PC-9 (cell line): ENCODE data around the gene TMEM139. TPM values are rescaled to one million over a fixed set of nuclear protein-coding genes. Genes with fewer than 3 reads are reported as not detected.
"Not testable (repeated sequence)": the region's sequence is repeated elsewhere in the genome, so short reads cannot be mapped to it uniquely, and the experiment has no call there.

ENCODE experiments used
- BruUV-seq: library from RNA; stranded (reverse); fragments of 400-500 nt; replicated peaks from 2 replicates; lab custom pipeline; 2021; lab: Mats Ljungman, UMichigan
- CTCF ChIA-PET: fragments of 300-600 bp; sonication (Branson Sonifier 250); formaldehyde crosslinking; loops from one replicate; lab custom pipeline; 2022; ENCODE audit warnings: antibody characterized with exemption; lab: Charles Lee
- POLR2A ChIA-PET: fragments of 300-600 bp; sonication (Branson Sonifier 250); formaldehyde crosslinking; loops from one replicate; lab custom pipeline; 2022; ENCODE audit warnings: antibody characterized with exemption; ENCODE audit not compliant: unreplicated experiment; lab: Charles Lee
- DNase-seq, 2 experiments: peaks; one replicate each; pipeline versions ENCODE4 v3.0.0 to v3.0.0-alpha.2; 2015 to 2022; ENCODE audit warnings: mixed read lengths in 1 of 2
- H2AFZ ChIP-seq: fragments of 200-600 bp; sonication (generic); 2 replicates; pipeline ENCODE4 v1.8.1; 2017; ENCODE audit warnings: antibody characterized with exemption
- H3F3A ChIP-seq: fragments of 200-600 bp; sonication (generic); 2 replicates; pipeline ENCODE4 v1.8.1; 2017; ENCODE audit warnings: antibody characterized with exemption, mild to moderate bottlenecking, low read depth; ENCODE audit not compliant: insufficient read depth
- H3K27ac ChIP-seq: fragments of 200-600 bp; sonication (generic); 2 replicates; pipeline ENCODE4 v1.6.1; 2016; ENCODE audit warnings: mixed run types
- H3K27me3 ChIP-seq: fragments of 200-600 bp; sonication (generic); 2 replicates; pipeline ENCODE4 v1.6.1; 2016; ENCODE audit warnings: low read depth, mixed run types; ENCODE audit not compliant: insufficient read depth
- H3K36me3 ChIP-seq: fragments of 200-600 bp; sonication (generic); 2 replicates; pipeline ENCODE4 v1.6.1; 2016; ENCODE audit warnings: low read depth, mixed run types
- H3K4me1 ChIP-seq: fragments of 200-600 bp; sonication (generic); replicated peaks from 2 replicates; pipeline ENCODE4 v1.6.1; 2016; ENCODE audit warnings: mixed run types; ENCODE audit not compliant: insufficient read depth
- H3K4me2 ChIP-seq: fragments of 200-600 bp; sonication (generic); 2 replicates; pipeline ENCODE4 v1.6.1; 2017; ENCODE audit warnings: mixed run types
- H3K4me3 ChIP-seq: fragments of 200-600 bp; sonication (generic); 2 replicates; pipeline ENCODE4 v1.6.1; 2016; ENCODE audit warnings: mixed run types
- H3K79me2 ChIP-seq: fragments of 200-600 bp; sonication (generic); 2 replicates; pipeline ENCODE4 v1.6.1; 2017; ENCODE audit warnings: low read depth, mixed run types
- H3K9me2 ChIP-seq: fragments of 200-600 bp; sonication (generic); 2 replicates; pipeline ENCODE4 v1.8.1; 2017; ENCODE audit warnings: mild to moderate bottlenecking; ENCODE audit not compliant: insufficient read depth
- H3K9me3 ChIP-seq: fragments of 200-600 bp; sonication (generic); 2 replicates; pipeline ENCODE4 v1.8.1; 2016; ENCODE audit warnings: low read depth; ENCODE audit not compliant: insufficient read depth
- H4K20me1 ChIP-seq: fragments of 200-600 bp; sonication (generic); 2 replicates; pipeline ENCODE4 v1.8.1; 2017; ENCODE audit not compliant: insufficient read depth
- EZH2 ChIP-seq: fragments of 200-600 bp; sonication (generic); IDR thresholded peaks from 2 replicates; pipeline ENCODE4 v1.8.0; 2017; ENCODE audit warnings: antibody characterized with exemption, low read depth
- intact Hi-C: fragments of 100-400 bp; cut with micrococcal nuclease; formaldehyde crosslinking; loops from one replicate; pipeline ENCODE4 v1.10.0; 2022; ENCODE audit not compliant: unreplicated experiment
- total RNA-seq: library from RNA; stranded (reverse); gene quantifications from 2 replicates; pipeline ENCODE4 v1.2.3, GENCODE V29; 2021
- TF ChIP-seq, protein P1 (sequence below): fragments of 200-600 bp; sonication (generic); conservative IDR thresholded peaks from 2 replicates; pipeline ENCODE4 v1.6.1; 2017; ENCODE audit warnings: mixed run types, antibody characterized with exemption, mild to moderate bottlenecking, moderate library complexity

The TMEM139 gene
- total RNA-seq, 1 experiment from 2014 or later, result 131 TPM

GRCh38 chr7:143261901-143262300 is 22.9 kb upstream of the TMEM139 start:
- H3K36me3 ChIP-seq, result peaks cover 15% of the 10 kb centered on the region
- POLR2A ChIA-PET, result no interaction called here
- DNase-seq, result no peak
- H4K20me1 ChIP-seq, result no peaks in the 10 kb centered on the region
- H2AFZ ChIP-seq, result no peak overlapping the region
- peaks cover 34% of the 10 kb centered on the region for H3K79me2 ChIP-seq
- CTCF ChIA-PET, result no interaction called here
- H3F3A ChIP-seq, result peaks cover 33% of the 10 kb centered on the region
- H3K27ac ChIP-seq, result no peak overlapping the region
- no peaks in the 10 kb centered on the region for H3K9me2 ChIP-seq
- H3K9me3 ChIP-seq, result no peaks in the 10 kb centered on the region
- BruUV-seq, result no TSS peak
- peaks cover 58% of the 10 kb centered on the region for H3K4me1 ChIP-seq
- no peak overlapping the region for H3K4me3 ChIP-seq
- intact Hi-C loops, result no loop called here
- TF ChIP-seq EZH2, result no peak
- TF ChIP-seq, protein P1, sequence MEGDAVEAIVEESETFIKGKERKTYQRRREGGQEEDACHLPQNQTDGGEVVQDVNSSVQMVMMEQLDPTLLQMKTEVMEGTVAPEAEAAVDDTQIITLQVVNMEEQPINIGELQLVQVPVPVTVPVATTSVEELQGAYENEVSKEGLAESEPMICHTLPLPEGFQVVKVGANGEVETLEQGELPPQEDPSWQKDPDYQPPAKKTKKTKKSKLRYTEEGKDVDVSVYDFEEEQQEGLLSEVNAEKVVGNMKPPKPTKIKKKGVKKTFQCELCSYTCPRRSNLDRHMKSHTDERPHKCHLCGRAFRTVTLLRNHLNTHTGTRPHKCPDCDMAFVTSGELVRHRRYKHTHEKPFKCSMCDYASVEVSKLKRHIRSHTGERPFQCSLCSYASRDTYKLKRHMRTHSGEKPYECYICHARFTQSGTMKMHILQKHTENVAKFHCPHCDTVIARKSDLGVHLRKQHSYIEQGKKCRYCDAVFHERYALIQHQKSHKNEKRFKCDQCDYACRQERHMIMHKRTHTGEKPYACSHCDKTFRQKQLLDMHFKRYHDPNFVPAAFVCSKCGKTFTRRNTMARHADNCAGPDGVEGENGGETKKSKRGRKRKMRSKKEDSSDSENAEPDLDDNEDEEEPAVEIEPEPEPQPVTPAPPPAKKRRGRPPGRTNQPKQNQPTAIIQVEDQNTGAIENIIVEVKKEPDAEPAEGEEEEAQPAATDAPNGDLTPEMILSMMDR, result no peak
- no peak overlapping the region for H3K4me2 ChIP-seq
- no peaks in the 10 kb centered on the region for H3K27me3 ChIP-seq

DNA sequence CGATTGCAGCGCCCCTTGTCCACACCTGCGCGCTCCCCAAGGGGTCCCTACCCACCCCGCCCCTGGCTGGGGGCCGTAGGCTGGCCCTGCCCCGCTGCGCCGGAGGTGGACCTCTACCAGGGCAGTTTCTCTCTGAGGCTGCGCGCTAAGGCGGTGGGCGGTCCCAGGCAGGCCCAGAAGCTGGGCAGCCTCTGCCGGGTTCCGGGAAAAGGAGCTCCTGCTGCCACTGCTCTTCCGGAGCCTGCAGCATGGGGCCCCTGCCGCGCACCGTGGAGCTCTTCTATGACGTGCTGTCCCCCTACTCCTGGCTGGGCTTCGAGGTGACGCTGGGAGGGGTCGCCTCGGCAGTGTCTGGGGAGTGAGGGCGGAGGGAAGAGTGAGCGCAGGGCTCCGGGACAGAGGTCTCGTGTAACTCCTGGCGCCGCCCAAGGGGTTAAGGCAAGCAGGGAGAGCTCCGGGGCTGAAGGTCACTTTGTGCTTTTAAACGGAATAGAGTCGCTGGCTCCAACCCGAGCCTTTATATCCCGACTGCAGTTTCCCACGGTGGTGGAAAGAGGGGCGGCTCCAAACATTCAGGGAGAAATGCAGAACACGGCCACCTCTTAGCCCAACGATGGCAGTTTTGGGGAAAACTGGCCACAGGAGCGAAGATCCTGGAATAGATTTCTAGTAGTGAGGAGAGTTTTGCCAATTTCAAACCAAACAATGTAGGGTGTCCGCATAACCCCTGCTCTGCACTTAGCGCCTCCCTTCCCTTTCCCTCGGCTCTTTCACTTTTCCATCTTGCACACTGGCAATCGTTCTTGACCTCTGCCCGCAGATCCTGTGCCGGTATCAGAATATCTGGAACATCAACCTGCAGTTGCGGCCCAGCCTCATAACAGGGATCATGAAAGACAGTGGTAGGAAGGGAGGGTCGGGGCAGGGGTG is 21.2 kb upstream of the TMEM139 start, which contains the start of gene GSTK1:
Gene GSTK1, plus strand, starts transcription at position 176 of the 930 bp plus-strand sequence. Its CDS starts 73 bp downstream, at position 249.
- peaks cover 27% of the 10 kb centered on the region for H3K36me3 ChIP-seq
- peak within 1 kb of the TSS; percentile 90 for H3K4me3 ChIP-seq
- peak within 1 kb of the TSS; percentile 36 for H3K27ac ChIP-seq
- peaks cover 39% of the 10 kb centered on the region for H3F3A ChIP-seq
- no peaks in the 10 kb centered on the region for H3K9me3 ChIP-seq
- peak; percentile 68 to 81 for DNase-seq
- BruUV-seq, result TSS peak; percentile 66
- no peak for TF ChIP-seq EZH2
- TF ChIP-seq, protein P1, result no peak
- ChIA-PET CTCF (interaction anchor here (0.6 to 1.6 kb wide), 6 partner anchors 16 to 117 kb away, joined by 3 to 7 read pairs (median 4); partner anchors contain the start of gene CASP2), POLR2A (interaction anchor here (0.5 to 1.6 kb wide), 9 partner anchors 9 to 479 kb away, joined by 3 to 27 read pairs (median 5); no protein-coding TSS in a partner anchor)
- H4K20me1 ChIP-seq, result no peaks in the 10 kb centered on the region
- peaks cover 34% of the 10 kb centered on the region for H3K79me2 ChIP-seq
- peak within 1 kb of the TSS; percentile 88 for H2AFZ ChIP-seq
- intact Hi-C loops, result loop anchor here (1.0 kb wide), 2 partner anchors 14 to 22 kb away; no protein-coding TSS in a partner anchor
- H3K27me3 ChIP-seq, result no peaks in the 10 kb centered on the region
- no peaks in the 10 kb centered on the region for H3K9me2 ChIP-seq
- peak within 1 kb of the TSS; percentile 93 for H3K4me2 ChIP-seq
- H3K4me1 ChIP-seq, result peaks cover 48% of the 10 kb centered on the region

GRCh38 chr7:143264196-143264568 is 20.6 kb upstream of the TMEM139 start:
- H3K27me3 ChIP-seq, H4K20me1 ChIP-seq, H3K9me2 ChIP-seq, H3K9me3 ChIP-seq, intact Hi-C loops, BruUV-seq, DNase-seq: not testable (repeated sequence)
- Histone ChIP-seq H3K36me3 (peaks cover 27% of the 10 kb centered on the region), H3F3A (peaks cover 33% of the 10 kb centered on the region), H3K4me2 (peak overlapping the region; percentile 93), H3K4me1 (peaks cover 42% of the 10 kb centered on the region), H3K79me2 (peaks cover 34% of the 10 kb centered on the region), H2AFZ (peak overlapping the region; percentile 88), H3K4me3 (peak overlapping the region; percentile 90), H3K27ac (peak overlapping the region; percentile 36; the same call in 1 of the 2 replicates)
- ChIA-PET POLR2A (interaction anchor here (1.2 kb wide), 1 partner anchor 16 kb away, joined by 4 read pairs; no protein-coding TSS in a partner anchor), CTCF (interaction anchor here (0.7 kb wide), 1 partner anchor 35 kb away, joined by 3 read pairs; no protein-coding TSS in a partner anchor)
